Pancreas (tissue), 10 donors: ENCODE data around the gene TRAF5. TPM values are rescaled to one million over a fixed set of nuclear protein-coding genes. Genes with fewer than 3 reads are reported as not detected.

Experiments used
- ATAC-seq, 4 donors: fragments of 200-7000 bp; cut with Tn5 transposase; one replicate each; pipeline versions ENCODE4 v1.8.0 to v1.9.1; 2020; ENCODE audit warnings: mild to moderate bottlenecking in 4 of 4, moderate library complexity in 4 of 4
- DNase-seq, 6 donors: peaks; one replicate each; pipeline ENCODE4 v3.0.0-alpha.2; 2020
- FAIRE-seq: peaks from 2 replicates; lab custom pipeline; 2012; peaks lifted over from hg19 to GRCh38; lab: Jason Lieb, UNC
- H3K27ac ChIP-seq, 4 donors: fragments of 200-600 bp; sonication (generic); 1 replicate in 3 of 4; 2 replicates in 1 of 4; pipeline versions ENCODE4 v1.5.0 to v1.8.0; 2020
- H3K27me3 ChIP-seq, 4 donors: fragments of 200-600 bp; one replicate each; pipeline ENCODE4 v1.8.0; 2021
- H3K36me3 ChIP-seq, 3 donors: fragments of 200-600 bp; sonication (generic) in 1 of 3; one replicate each; pipeline versions ENCODE4 v1.5.0 to v1.8.0; 2020 to 2021
- H3K4me1 ChIP-seq, 3 donors: fragments of 200-600 bp; one replicate each; pipeline ENCODE4 v1.8.0; 2021
- H3K4me3 ChIP-seq, 4 donors: fragments of 200-600 bp; sonication (generic) in 2 of 4; one replicate each; pipeline versions ENCODE4 v1.5.0 to v1.8.0; 2020 to 2021
- H3K9me3 ChIP-seq, 4 donors: fragments of 200-600 bp; one replicate each; pipeline ENCODE4 v1.8.0; 2021
- CTCF ChIP-seq, 4 donors: fragments of 200-600 bp; sonication (generic) in 3 of 4; IDR thresholded peaks; one replicate each; pipeline versions ENCODE4 v1.5.0 to v1.8.0; 2021; ENCODE audit warnings: antibody characterized with exemption in 4 of 4
- WGBS, 2 donors: extraction: QIAGEN DNeasy Blood & Tissue Kit; methylation state at CpG; one replicate each; pipeline ENCODE4 v1.1.7; 2013; 5-methylcytosine and 5-hydroxymethylcytosine counted together
- intact Hi-C, 3 donors: fragments of 100-400 bp; cut with DNase I; formaldehyde crosslinking; loops; one replicate each; pipeline versions ENCODE4 v1.11.1 to v1.14.2; 2022
- polyA plus RNA-seq, 2 donors: library from polyadenylated mRNA; stranded (reverse); fragments of 200-250 nt; gene quantifications; one replicate each; pipeline ENCODE4 v1.2.3, GENCODE V29; 2013
- total RNA-seq, 6 donors: library from RNA; stranded (reverse); fragmentation: NEBNext Ultra II Directional in 4 of 6; extraction: Animal tissue kit (Norgen Biotek cat#: 25700) in 4 of 6; gene quantifications; one replicate each; pipeline versions ENCODE4 v1.2.1 to v1.2.4, GENCODE V29; 2021 to 2023
- donor health status: healthy with polysubstance abuse.
- donor health status: DM: no; HTN: no; CAD: no; lungs with moderate emphysema.
- donor health status: DM: no; HTN: no; CAD: no.
- donor health status: control.
- donor health status: control.
- donor health status: Bipolar disorder and iron deficiency.
- donor health status: DM: yes; HTN: yes; CAD: no.
- donor health status: DM: no; HTN: no; CAD: no.
- donor health status: DM: no; HTN: no; CAD: no.
- donor health status: DM: yes; HTN: yes; CAD: no.

The TRAF5 gene
- total and polyA plus RNA-seq, 8 donors: 14.5 to 26.6 (median 23.2) TPM

GRCh38 chr1:211330282-211330936 lies 3.8 kb downstream of the TRAF5 start:
- no peak for FAIRE-seq
- no peaks in the 10 kb centered on the region for H3K9me3 ChIP-seq
- no peak for ATAC-seq
- 42 to 45% methylated on average over 8 of the region's 8 CpGs for WGBS, 2 donors
- DNase-seq: no peak
- TF ChIP-seq CTCF (IDR thresholded peaks at IDR 0.05): no peak
- intact Hi-C loops: no loop called here
- no peaks in the 10 kb centered on the region for H3K27me3 ChIP-seq
- peak overlapping the region; percentile 3 to 93 (median 51) for H3K27ac ChIP-seq
- peaks cover 23 to 66% (median 30%) of the 10 kb centered on the region in 3 donors for H3K4me1 ChIP-seq
- peak overlapping the region in 2 of 4 donors; percentile 17 to 85 for H3K4me3 ChIP-seq
- H3K36me3 ChIP-seq: no peaks in the 10 kb centered on the region

GRCh38 chr1:211331011-211331709 lies 4.5 kb downstream of the TRAF5 start:
- DNase-seq: no peak
- no peak for TF ChIP-seq CTCF (IDR thresholded peaks at IDR 0.05)
- 76 to 80% methylated on average over 3 of the region's 3 CpGs for WGBS, 2 donors
- no peak for FAIRE-seq
- intact Hi-C loops: no loop called here
- peak; percentile 7 to 28 (median 22) for ATAC-seq
- H3K4me3 ChIP-seq: peak overlapping the region in 1 of 4 donors; percentile 17
- H3K36me3 ChIP-seq: no peaks in the 10 kb centered on the region
- H3K9me3 ChIP-seq: no peaks in the 10 kb centered on the region
- H3K27ac ChIP-seq: peak overlapping the region; percentile 3 to 93 (median 36)
- no peaks in the 10 kb centered on the region for H3K27me3 ChIP-seq
- peaks cover 23 to 68% (median 37%) of the 10 kb centered on the region in 3 donors for H3K4me1 ChIP-seq

- intact Hi-C loops: no loop called here
- WGBS, 2 donors: 50 to 56% methylated on average over 3 of the region's 3 CpGs
- Histone ChIP-seq H3K9me3 (no peaks in the 10 kb centered on the region), H3K27me3 (no peaks in the 10 kb centered on the region), H3K4me1 (peaks cover 23 to 77% (median 40%) of the 10 kb centered on the region in 3 donors), H3K4me3 (no peak overlapping the region), H3K36me3 (no peaks in the 10 kb centered on the region), H3K27ac (peak overlapping the region in 2 of 4 donors; percentile 50 to 93)
- FAIRE-seq (no peak), ATAC-seq (no peak), DNase-seq (peak in 1 of 6 donors; percentile 12)
- TF ChIP-seq CTCF (IDR thresholded peaks at IDR 0.05): no peak
These were observed 5.5 kb downstream of the TRAF5 start for GRCh38 chr1:211332036-211332616.

- intact Hi-C loops: no loop called here
- Histone ChIP-seq H3K36me3 (no peaks in the 10 kb centered on the region), H3K4me3 (no peak overlapping the region), H3K4me1 (peaks cover 23 to 82% (median 40%) of the 10 kb centered on the region in 3 donors), H3K27ac (peak overlapping the region in 3 of 4 donors; percentile 56 to 93 (median 61)), H3K27me3 (no peaks in the 10 kb centered on the region), H3K9me3 (no peaks in the 10 kb centered on the region)
- FAIRE-seq: no peak
- TF ChIP-seq CTCF (IDR thresholded peaks at IDR 0.05): no peak
- DNase-seq: no peak
- ATAC-seq: no peak
- WGBS, 2 donors: 87 to 88% methylated on average over 2 of the region's 2 CpGs
These were observed 6.2 kb downstream of the TRAF5 start for GRCh38 chr1:211332830-211333229.
